CD1c-positive myeloid dendritic cell (primary cell): ENCODE data around the gene ORMDL3.

Source experiments
- DNase-seq: peaks from one replicate; pipeline ENCODE4 v3.0.0-alpha.2; 2016; ENCODE audit errors: extremely low spot score

Gene ORMDL3

DNA sequence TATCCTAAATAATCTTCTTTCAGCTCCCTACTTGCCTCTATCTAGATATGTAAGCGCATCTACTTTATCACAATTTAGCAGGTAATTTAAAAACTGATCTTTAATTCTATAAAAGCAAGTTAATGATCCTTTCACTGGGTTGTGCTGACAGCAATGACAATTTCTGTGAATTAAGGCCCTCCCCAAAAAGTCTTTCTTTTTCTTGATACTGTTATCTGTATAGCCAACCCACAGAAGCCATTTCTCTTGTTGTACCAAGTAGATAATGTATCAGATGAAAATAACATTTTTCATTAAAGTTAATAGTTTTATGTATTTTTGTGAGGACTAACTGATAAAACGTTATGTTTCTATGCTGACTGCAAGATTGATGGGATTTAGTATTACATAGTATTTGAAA, 55.6 kb downstream of the ORMDL3 start:
- no peak for DNase-seq
